H1 (cell line): ENCODE measurements around the gene FAM131C. TPM values are rescaled to one million over a fixed set of nuclear protein-coding genes. Genes with fewer than 3 reads are reported as not detected.

Source experiments
- BRCA1 ChIP-seq: IDR thresholded peaks from 2 replicates; pipeline ENCODE4 v1.6.1; 2012; ENCODE audit warnings: low read depth, low read length, improper control_type of control experiment
- HDAC6 ChIP-seq: IDR thresholded peaks from one replicate; pipeline ENCODE4 v1.7.1; 2012; ENCODE audit warnings: low read depth, mild to moderate bottlenecking, inconsistent platforms, low read length, moderate library complexity
- JUN ChIP-seq: IDR thresholded peaks from 2 replicates; pipeline ENCODE4 v1.6.1; 2011; ENCODE audit warnings: low read depth, mild to moderate bottlenecking, improper control_type of control experiment, low read length
- POLR2AphosphoS5 ChIP-seq: IDR thresholded peaks from 2 replicates; pipeline ENCODE4 v1.6.1; 2011; ENCODE audit warnings: low read depth, low read length
- polyA plus RNA-seq, 7 experiments: library from polyadenylated mRNA; depleted of rRNA in 3 of 7; stranded (reverse) in 5 of 7; unstranded in 2 of 7; fragments of >200 nt in 5 of 7; fragments of 200-250 nt in 2 of 7; gene quantifications; 1 replicate in 5 of 7; 2 replicates in 1 of 7; 4 replicates in 1 of 7; pipeline versions ENCODE4 v1.2.1 to v1.2.3, GENCODE V29; 2011 to 2013; ENCODE audit warnings: missing spikeins in 2 of 7, mixed read lengths in 2 of 7
- total RNA-seq: library from RNA; stranded (reverse); fragmentation: NEBNext Ultra II Directional; extraction: Animal tissue kit (Norgen Biotek cat#: 25700); gene quantifications from 2 replicates; pipeline ENCODE4 v1.2.1, GENCODE V29; 2021

Gene FAM131C
- total and polyA plus RNA-seq, 2 of the 8 experiments (the other 6 are each of a cell fraction or from before 2014, with no cell fraction given) = 0.73 to 0.78 TPM

- TF ChIP-seq JUN = peak; percentile 88
- TF ChIP-seq HDAC6 = no peak
- no peak; the same call in 1 of the 2 replicates for TF ChIP-seq POLR2AphosphoS5
- no peak for TF ChIP-seq BRCA1
Measured at GRCh38 chr1:16013220-16013907, 60.1 kb downstream of the FAM131C start (continued).
